GM18507 (cell line): ENCODE results near the gene KDM6A.

Source experiments
- DNase-seq: peaks from one replicate; pipeline ENCODE4 v3.0.0; 2011; ENCODE audit warnings: low read depth; ENCODE audit not compliant: insufficient read length; ENCODE audit errors: extremely low spot score
- FAIRE-seq: peaks from 2 replicates; lab custom pipeline; 2011; peaks lifted over from hg19 to GRCh38; lab: Jason Lieb, UNC

Gene KDM6A

DNA sequence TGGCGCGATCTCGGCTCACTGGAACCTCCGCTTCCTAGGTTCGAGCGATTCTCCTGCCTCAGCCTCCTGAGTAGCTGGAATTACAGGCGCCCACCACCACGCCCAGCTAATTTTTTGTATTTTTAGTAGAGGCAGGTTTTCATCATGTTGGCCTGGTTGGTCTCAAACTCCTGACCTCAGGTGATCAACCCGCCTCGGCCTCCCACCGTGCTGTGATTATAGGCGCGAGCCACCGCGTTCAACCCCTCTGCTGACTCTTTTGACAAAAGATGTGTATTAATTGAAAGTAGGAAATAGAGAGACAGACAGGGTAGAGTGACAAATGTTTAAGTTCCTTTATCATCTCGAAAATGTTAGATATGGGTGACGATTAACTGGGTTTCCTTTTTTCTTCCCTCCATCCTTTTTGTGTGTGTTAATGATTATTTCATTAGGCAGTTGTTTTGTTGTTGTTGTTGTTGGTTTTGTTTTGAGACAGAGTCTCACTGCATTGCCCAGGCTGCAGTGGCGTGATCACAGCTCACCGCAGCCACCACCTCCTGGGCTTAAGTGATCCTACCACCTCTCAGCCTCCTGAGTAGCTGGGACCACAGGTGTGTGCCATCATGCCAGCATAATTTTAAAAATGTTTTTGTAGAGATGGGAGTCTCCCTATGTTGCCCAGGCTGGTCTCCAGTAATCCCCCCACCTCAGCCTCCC is 79.5 kb downstream of the KDM6A start:
- DNase-seq, result no peak
- FAIRE-seq, result no peak

DNA sequence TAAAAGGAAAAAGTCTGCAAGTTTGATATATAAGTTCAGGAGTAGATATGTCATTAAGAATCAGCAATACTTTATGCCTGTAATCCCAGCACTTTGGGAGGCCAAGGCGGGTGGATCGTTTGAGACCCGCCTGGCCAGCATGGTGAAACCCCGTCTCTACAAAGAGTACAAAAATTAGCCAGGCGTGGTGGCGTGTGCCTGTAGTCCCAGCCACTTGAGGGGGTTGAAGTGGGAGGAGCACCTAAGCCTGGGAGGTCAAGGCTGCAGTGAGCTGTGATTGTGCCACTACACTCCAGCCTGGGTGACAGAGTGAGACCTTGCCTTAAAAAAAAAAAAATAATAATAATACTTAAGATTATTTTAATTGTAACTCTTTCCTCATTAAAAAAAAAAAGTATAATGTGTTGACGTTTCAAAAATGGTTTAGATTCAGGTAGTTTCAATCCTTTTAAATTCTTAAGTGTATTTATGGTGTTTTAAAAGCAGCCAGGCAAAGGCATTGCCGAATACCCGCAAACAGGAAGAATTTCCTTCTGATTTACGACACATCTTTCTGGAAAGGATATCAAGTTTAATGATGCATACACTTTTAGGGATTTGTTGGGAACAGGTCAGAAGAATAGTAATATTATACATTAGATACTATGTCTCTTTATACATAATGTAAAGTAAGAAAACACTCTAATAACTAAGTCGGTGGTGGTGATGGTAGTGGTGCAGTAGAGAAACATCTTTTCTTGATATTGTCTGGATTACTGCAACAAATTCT is 80.9 kb downstream of the KDM6A start:
- DNase-seq (no peak), FAIRE-seq (no peak)

DNA sequence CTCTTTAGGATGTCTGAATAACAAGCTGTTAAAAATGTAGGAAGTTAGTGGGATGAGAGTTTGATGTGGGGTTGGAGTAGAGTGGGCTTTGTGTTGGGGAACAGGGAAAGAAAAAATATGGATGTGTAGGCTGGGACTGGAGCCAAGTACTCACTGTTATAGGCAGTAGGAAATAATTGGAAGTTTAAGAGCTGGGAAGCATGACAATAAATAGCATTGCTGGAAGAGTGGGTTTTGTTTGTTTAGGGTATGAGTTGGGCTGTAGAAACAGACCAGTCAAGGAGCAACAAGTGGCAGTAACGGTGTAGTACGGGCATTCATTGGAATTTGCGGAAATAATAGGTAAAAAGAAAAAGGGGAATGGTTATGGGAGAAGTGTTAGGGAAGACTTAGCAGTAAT is 81.6 kb downstream of the KDM6A start:
- no peak for DNase-seq
- FAIRE-seq, result no peak

DNA sequence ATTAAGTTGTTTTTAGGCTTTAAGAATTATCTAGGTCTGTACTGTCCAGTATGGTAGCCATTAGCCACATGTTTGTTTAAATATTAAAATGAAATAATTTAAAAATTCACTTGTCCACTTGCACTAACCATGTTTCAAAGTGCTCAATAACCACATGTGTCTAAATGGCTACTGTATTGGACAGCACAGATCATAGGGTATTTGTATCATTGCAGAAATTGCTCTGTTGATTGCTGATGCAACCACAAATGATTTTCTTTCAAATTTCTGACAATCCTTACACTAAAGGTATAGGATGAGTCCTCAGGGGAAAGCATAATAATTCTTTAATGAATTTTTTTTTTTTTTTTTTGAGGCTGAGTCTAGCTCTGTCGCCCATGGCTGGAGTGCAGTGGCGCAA is 84.9 kb downstream of the KDM6A start:
- FAIRE-seq, result no peak
- DNase-seq, result no peak

DNA sequence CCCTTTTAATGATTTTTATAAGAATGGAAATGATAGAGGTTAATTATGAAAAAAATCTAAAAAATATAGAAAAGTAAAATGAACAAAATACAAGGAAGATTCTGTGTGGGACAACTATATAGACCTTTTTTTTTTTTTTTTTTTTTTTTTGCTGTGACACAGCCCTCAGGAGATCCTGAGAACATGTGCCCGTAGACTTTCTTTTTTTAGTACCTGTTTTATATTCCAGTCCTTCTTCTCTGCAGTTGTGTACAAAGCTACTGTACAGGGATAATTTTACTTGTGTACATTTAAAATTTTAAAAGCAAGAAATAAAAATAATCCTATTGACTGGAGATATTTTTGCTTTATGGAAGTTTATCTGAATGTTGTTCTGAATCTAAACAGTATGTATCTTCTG is 85.5 kb downstream of the KDM6A start:
- DNase-seq (no peak), FAIRE-seq (no peak)

DNA sequence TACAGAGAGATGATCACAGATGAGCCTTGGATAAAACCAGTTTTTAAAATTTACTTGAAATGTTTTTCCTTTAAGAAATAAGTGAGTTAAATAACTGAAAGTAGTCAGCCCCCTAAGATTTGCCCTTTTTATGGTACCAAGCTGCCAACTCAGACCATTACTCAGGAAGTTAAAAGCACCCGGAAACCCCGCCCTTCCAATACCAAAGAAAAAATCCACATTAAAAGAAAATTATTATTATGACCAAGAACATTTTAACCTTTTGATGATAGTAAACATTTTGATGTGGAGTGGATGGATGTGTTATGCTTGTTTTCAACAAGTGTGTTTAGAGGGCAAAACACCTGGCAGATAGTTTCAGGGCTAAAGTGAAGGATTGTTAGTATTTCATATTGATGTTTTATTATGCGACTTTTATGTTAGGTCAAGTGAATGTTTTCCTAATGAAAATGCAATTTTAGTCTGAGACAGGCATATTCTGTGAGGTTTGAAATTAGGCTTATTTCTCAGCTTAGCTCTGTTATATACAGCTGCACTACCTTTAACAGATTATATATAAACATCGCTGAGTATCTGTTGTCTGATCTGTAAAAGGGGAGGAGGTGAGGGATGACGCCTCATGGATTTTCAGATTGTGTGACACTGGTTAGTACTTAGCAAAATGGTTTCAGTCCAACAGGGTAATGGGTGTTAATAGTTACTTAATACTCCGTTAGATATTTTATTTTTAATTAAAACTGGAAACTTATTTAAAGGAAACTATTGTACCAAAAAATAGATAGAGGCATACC is 89.0 kb downstream of the KDM6A start:
- DNase-seq, result no peak
- no peak for FAIRE-seq

DNA sequence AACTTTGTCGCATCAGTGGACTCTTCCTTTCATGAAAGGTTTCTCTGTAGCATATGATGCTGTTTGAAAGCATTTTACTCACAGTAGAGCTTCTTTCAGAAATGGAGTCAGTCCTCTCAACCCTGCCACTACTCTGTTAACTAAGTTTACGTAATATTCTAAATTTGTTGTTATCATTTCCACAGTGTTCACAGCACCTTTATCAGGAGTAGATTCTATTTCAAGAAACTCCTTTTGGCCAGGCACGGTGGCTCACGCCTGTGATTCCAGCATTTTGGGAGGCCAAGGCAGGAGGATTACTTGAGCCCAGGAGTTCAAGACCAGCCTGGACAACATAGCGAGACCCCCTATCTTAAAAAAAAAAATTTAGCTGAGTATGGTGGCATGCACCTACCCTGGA is 90.0 kb downstream of the KDM6A start:
- DNase-seq (no peak), FAIRE-seq (no peak)

DNA sequence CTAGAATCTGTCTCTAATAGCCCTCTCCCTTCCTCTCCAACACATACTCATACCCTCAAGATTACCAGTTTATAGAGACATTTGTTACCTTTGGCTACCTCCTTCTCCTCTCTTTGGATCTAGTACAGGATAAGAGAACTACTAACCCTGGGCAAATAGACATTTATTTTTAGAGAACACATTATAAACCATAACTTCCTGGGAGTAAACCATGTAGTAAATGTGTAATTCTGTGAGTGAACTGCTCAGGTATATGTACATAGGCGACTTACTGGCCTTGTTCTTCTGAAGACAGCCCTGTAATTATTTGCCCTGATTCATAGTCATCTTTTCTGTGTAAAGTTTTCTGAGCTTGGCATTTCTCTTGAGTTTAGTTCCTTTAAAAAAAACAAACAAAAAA is 94.2 kb downstream of the KDM6A start:
- FAIRE-seq (no peak), DNase-seq (no peak)

DNA sequence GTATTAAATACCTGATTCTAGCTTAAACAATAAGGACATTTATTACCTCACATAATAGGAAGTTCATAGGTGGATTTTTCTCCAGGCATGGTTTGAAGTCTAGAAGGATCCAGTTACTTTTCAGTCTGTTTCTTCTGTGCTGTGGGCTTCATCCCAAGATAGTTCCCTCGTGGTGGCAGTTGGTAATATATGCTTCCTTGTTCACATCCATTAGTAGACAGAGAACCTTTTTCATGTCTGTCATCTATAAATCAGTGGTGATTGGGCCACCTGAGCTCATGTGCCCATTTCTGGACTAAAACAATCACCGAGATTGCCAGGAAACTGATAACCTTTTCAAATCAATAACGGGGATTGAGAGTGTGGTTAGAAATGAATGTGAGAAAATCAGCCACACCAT is 97.7 kb downstream of the KDM6A start:
- FAIRE-seq (no peak), DNase-seq (no peak)

DNA sequence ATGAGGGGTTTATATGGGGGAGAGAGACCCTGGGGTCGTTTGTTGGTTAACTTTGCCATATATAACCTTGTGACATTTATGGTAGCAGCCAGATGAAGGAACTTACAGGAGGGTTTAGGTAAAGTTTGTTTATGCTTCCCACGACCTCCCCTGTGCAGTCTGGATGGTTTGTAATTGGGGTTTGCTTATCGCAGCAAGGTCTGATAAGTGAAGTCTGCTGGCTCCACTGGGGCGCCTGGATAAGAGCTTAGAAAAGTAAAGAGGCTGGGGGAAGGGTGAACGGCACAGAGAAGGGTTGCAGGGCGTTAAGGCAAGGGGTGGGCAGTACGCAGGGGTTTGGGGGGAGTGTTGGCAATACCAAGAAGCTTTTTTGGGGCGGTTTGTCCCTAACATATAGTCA is 98.7 kb downstream of the KDM6A start:
- no peak for DNase-seq
- FAIRE-seq, result no peak

DNA sequence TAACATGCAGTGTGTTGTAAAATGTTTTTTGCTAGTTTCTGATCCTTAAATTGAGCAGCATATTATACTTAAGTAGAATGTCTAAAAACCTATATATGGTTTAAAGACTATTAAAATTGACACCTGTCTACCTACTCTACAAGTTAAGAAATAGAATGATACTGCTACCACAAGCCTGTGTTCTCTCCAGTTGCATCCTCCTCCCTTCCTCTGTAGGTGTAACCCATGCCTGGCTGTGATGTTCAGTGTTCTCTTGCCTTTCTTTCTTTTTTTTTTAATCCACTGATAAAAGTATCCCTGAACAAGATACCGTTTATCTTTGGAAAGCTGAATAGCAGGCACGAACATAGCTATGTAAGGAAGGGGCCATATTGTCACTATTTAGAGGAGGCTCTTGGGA is 99.1 kb downstream of the KDM6A start:
- FAIRE-seq, result no peak

DNA sequence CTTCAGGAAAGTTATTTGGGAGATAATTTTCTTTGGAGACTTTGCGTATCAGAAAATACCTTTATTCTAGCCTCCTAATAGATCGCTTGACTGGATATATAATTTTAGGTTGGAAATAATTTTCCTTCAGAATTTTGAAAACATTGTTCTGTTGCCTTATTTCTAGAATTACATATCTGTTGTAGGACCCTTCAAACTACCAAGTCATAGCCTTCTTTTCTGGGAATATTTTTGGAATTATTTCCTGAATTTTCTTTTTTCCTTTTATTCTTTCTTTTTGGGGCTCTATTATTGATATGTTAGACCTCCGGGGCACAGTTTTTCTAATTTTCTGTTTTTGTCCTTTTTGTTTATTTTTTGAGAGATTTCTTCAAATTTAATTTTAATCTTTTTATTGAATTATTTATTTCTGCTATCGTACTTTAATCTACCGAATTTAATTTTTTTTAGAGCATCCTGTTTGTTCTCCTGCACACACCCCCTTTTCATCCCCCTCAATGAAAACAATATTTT is 100.5 kb downstream of the KDM6A start:
- no peak for DNase-seq
- no peak for FAIRE-seq

More for the DNA sequence above, 99.1 kb downstream of the KDM6A start:
- DNase-seq, result no peak

DNA sequence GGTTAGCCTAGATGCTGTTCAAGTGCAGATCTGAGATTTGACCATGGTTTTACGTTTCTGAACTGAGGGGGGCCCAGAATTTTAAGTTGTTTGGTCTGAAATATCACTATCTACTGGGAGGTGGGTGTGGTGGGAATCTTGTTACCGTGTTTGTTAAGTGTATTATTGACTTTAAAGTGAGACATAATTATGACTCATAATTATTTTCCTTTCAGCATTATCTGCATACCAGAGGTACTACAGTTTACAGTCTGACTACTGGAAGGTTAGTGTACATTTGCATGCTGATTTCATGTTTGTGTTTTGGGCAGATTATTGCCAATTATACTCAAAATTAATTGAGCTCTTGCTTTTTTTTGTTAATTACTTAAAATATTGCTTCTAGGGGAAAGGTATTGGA is 101.5 kb downstream of the KDM6A start:
- no peak for DNase-seq

DNA sequence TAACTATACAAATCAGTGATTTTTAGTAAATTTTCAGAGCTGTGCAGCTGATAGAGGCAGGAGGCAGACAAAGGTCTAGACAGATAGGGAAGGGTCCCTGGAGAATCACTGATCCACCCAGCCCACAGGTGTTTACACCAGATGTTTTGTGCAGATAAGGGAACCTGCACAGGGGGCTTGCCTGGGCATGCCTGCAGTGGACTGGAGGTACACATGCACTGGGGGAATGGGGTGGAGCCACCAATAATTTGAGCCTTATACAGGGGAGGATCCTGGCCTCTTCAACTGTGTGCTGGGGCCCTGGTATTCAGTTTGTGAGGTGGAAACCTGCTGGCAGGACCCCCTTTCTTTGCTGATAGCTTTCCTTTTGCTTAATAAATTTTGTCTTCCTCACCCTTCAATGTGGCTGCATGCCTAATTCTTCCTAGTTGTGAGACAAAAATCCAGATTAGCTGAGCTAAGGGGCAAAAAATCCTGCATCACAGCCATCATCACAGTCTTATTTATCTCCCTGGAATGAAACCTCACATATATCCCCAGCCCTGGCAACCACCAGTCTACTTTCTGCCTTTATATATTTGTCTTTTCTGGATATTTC is 102.8 kb downstream of the KDM6A start:
- DNase-seq (no peak), FAIRE-seq (no peak)

More for the DNA sequence above, 101.5 kb downstream of the KDM6A start:
- FAIRE-seq, result no peak

DNA sequence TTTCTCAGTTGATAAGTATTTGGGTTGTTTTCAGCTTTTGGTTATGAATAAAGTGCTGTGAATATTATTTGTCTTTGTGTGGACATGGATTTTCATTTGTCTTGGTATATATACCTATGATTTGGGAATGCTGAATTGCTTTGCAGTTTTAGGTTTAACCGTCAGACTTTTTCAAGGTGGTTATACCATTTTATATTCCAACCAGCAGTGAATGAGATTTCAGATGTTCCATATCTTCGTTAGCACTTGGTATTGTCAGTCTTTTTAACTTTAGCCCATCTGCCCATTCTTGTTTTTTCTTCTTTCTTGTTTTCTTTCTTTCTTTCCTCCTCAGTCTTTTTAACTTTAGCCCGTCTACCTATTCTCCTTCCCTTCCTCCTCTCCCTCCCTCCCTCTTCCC is 106.0 kb downstream of the KDM6A start:
- DNase-seq, result no peak
- no peak for FAIRE-seq

DNA sequence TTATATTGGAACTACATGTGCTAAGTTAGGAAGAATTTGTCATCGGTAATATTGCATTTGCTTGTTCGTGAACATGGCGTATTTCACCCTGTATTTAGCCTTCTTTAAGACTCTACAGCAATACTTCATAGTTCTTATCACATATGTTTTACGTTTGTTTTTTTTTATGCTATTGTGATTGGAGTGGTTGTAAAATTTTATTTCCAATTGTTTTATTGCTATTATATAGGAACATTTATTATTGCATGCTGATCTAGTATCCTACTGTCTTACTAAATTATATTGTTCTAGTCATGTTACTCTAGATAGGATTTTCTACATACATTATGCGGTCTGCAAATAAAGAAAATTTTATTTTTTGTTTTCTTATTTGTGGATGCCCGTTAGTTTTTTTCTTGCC is 107.4 kb downstream of the KDM6A start:
- DNase-seq (no peak), FAIRE-seq (no peak)

DNA sequence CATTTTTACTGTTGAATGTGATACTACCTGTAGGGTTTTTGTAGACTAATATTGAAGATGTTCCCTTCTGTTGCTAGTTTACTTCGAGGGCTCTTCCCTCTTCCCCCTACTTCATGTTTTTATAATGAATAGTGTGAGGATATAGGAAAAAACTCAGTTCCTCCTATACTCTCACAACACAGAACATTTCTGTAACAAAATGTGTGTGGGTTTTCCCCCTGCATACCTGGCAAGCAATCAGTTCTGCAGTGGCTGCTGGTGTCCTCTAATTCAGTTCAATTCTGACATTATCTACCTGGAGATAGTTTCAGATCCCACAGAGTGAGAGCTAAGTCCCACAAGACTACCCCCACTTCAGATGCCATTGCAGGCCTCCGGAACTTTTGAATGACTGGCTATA is 107.9 kb downstream of the KDM6A start:
- FAIRE-seq, result no peak

DNA sequence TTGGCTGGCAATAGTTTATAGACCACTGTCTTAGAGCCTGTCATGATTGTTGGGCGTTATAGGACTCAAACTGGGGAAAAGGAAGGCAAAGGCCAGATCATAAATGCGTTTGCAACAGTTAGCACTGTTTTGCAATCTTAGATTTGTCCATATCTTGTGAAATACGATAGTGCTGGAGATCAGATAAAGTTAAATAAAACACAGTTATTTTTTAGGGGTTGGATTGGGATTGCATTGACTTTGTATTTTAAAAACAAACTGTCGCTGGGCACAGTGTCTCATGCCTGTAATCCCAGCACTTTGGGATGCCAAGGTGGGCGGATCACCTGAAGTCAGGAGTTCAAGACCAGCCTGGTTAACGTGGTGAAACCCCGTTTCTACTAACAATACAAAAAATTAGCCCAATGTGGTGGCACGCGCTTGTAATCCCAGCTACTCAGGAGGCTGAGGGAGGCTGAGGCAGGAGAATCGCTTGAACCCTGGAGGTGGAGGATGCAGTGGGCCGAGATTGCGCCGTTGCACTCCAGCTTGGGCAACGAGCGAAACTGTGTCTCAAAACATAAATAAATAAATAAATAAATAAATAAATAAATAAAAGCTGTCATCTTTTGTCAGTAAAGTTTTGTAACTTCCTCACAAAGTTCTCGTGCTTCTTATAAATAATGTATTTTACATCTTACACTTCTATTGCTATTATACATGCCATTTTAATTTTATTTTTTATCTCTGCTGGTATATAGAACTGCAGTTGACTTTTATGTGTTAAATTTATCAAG is 117.2 kb downstream of the KDM6A start:
- no peak for DNase-seq
- no peak for FAIRE-seq

More for the DNA sequence above, 107.9 kb downstream of the KDM6A start:
- DNase-seq, result no peak

DNA sequence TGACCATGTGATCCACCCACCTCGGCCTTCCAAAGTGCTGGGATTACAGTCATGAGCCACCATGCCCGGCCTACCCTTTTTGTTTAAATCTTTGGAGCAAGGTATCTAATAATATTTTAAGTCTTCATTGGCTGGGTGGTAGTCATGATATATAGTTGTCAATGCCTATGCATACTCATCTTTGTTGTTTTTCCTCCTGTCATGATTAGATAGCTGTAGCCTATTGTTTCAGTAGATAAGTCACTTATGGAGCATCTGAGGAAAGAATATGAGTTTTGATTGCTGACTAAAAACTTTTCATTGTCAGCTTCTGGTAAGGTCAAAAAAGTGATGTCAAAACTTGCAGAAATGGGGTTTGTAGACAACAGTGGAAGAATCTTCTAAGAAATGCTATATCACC is 119.8 kb downstream of the KDM6A start:
- FAIRE-seq (no peak), DNase-seq (no peak)
